NCI-H526 (cell line): ENCODE measurements around the gene SFMBT1.

Source experiments
- DNase-seq, 2 experiments: peaks; one replicate each; lab custom pipeline; 2025; lab: John Stamatoyannopoulos, UW

Gene SFMBT1

DNA sequence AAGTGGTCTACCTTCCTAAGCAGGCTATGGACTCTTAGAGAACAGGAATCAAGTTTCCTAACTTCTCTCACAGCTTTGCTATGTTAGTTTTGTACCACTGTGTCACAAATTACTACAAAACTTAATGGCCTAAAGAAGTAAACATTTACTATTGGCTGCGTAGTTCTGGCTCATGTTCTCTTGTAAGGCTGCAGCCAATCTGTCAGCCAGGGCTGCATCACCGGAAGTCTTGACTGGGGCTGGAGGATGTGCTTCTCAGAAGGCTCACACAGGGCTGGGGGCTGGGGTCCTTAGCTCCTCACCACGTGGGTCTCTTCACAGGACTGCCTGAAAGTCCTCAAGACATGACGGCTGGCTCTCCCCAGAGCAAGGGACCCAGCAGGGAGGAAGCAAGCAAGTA, 164.0 kb downstream of the SFMBT1 start:
- DNase-seq = no peak

DNA sequence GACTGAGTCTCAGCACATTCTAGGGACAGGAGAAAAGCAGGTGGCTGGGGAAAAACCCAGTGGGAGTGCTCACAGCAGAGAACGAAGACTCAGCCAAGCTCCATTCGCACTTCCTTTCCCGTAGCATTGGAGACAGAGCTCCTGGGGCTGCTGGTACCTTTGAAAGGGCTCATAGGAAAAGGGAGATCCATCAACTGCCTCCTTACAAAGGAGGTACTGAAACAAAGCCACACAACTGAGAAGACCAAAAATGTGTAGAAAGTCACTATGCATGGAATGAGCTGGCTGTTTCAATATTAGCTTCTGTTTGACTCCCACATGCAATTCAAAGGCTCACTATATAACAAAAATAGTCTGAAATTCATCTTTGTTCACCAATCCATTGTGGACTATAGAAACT, 165.4 kb downstream of the SFMBT1 start:
- no peak for DNase-seq

DNA sequence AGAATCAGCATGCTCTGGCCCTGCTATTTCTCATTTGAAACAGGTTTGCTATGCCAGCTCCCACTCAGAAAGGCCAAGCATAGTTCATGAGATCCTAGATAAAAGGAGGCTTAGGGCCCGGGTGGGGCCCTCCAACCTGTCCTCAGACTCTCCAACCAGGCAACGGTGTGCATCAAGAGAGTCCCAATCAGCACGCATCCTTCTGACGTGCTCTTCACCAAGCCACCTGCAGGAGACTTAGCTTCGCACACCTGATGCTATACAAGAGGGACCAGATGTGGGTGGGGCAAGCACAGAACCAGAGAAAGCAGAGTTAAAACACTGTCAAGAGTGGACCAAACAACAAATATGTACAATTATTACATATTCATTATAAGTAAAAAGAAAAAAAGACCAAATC, 165.8 kb downstream of the SFMBT1 start:
- no peak for DNase-seq

DNA sequence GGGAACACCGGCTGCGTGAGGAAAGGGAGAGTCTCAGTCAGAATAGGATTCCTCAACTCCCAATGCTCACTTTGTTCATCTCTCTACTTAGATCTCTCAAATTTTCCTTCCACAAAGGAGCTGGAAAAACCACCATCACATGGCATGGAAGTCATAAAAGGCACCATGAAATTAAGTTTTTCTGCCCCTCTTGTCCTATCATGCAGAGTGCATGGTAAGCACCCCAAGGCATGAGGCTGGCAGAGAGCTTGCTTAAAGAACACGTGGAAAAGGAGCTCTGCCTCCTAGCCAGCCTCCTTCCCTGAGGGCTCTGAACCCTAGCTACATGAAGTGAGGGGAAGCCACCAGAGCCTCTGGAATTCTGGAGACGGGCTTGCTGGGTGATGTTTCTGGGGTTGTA, 166.3 kb downstream of the SFMBT1 start:
- no peak for DNase-seq

DNA sequence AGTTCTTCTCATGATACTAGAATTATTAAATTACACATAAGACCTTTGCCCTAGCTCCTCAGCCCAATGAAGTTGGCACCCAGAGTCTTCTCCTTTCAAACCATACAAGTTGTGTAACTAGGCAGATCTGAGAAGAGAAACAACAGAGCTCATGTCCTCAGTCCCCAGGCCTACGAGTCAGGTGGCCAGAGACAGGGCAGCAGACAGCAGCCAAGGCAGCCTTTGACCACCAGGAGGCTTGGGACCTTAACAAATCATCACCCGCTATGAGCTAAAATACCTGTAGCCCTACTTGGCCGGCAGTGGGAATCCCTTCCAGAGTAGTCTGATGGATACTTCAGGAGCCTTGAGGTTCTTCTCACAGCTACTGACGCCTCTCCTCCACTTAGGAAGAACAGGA, 166.8 kb downstream of the SFMBT1 start:
- DNase-seq = no peak

DNA sequence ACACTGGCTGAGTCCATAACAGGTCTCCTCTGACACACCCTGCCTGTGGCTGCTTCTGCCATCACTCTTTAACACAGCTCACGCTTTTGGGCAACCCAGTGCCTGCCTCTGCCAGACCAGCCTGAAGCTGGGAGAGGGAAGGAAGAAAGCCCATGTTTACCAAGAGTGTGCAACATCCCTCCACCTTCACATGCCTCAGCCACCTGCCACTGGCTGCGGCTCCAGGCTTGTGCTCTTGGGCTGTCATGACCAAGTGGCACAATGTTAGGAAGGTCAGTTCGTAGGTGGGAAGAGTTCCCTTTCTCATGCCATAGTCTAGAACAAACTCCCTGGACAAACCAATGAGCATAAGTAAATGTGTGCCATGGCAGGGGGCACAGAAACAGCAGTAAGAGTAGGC, 168.8 kb downstream of the SFMBT1 start:
- DNase-seq = no peak

DNA sequence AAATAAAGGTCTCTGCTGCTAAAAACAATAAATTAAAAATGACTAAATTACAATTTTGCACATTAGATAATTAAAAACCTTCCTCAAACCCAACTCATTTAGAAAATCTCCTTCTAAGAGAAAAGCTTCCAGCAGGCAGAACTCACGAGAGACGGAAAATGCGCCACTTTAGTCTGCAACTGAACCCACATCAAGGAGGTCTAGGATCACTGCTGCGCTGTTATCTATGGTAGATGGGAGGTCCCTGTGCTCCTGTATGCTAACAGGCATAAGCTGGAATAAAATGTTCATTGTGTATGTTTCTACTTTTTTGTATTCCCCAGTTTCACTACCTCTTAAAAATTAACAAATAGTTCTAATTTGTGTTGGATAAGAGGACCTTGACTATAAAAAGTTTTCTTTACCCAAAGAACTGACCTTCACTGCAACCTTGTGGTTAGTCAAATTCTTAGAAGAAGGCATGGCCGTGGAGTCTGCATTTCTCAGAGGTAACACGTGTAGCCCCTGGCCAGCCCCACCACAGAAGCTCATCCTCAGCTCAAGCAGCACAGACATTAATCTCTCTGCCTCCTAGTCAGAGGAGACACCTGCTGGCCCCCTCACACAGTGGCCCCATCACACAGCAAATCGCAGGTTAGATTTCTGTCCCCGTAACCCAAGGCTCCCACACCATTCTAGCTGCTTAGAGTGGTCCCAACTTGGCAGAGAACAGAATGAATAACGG, 170.8 kb downstream of the SFMBT1 start:
- no peak for DNase-seq

DNA sequence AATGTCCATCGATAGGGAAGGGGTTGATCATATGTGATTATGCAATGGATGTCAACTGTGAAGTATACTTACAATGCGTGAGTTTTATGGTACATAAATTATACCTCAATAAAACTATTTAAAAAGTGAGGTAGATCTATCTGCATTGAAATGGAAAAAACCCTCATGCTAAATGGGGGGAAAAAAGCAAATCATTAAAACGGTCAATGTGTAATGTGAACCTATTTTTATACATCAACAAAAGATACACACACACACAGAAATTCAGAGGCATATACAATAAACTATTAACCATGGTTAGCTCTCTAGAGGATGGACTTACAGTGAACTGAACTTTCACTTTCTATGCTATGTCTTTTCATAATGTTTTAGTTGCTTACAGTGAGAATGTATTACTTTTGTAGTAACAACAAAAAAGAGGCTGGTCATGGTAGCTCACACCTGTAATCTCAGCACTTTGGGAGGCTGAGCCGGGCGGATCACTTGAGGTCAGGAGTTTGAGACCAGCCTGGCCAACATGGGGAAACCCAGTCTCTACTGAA, 171.6 kb downstream of the SFMBT1 start:
- DNase-seq = no peak

DNA sequence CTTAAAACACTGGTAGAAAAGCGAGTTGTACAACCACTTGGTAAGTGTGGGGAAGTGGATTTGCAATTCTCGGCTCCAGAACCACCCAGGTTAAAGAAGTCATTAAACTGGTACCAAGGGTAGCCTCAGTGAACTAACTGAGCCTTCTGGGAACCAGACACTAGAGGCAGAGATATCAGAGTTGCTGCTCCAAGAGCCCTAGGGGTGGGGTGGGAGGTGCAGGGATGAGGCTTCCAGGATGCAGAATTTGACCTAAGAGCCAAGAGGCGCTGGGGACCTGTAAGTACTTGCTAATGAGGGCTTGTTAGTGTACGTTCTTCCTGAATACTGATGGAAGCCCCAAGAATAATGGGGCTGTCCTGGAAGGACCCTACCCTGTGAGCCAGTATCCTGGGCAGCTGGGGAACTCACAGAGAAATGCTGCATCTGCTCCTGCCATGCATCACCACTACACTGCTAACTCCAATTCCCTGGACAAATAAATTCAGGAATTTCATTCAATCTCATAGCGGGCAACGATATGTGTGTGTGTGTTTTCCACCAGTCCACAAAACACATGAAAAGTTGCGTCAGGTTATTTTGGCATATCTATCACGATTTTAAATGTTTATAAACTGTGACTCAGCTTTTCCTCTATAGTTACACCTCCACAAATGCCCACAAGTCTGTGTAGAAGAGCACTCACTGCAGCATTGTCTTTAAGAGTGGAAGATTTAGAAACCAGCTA, 172.3 kb downstream of the SFMBT1 start:
- DNase-seq = no peak

DNA sequence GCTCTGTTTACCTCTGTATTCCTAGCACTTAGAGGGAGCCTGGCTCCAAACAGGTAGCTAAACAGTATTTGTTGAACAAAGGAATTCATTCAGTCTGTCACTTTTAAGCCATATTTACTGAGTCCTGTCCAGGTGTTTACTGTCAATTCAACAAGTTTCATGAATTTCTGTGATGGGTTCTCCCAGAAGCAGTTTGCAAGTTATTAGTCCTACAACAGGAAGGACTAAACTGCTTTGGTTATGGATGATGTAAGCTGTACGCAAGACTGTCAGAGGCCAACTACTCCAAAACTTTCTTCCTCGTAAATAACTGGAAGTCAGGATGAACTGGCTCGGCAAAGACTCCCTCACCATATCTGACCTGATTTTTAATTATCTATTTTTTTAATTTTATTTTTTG, 173.6 kb downstream of the SFMBT1 start:
- DNase-seq = no peak

DNA sequence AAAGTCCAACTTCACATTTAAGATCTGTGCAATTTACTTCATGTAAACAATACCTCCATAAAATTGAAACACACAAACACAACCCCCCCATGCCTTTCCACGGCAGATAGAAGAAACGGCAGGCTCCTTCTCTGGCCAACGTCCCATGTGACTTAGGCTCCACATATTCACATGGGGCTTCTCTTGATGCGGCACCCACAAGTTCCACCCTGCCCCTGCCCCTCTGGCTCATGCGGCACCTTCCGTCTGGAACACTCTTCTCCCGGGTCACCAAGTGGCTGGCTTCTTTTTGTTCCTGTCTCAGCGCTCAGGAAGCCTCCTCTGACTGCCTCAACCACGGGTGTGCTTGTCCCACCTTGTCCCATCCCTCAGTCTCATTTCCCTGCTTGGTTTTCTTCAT, 174.1 kb downstream of the SFMBT1 start:
- DNase-seq = no peak

DNA sequence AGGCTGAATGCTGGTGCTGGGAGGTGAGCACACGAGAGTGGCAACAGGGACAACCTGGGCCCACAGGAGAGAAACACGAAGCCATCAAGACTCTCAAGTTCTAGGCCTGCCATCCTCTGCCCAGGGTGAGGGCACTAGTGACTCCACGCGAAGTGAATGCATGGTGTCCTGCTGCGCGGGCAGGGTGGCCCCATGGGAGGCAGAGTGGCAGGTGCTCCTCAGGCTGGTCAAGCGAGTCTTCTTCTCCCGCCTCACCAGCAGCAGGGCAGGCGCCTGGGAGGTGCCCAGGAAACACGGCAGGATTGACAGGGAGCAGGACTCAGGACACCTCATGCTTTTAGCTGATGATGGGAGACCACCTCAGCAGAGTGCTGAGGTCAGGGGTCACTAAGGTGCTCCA, 175.4 kb downstream of the SFMBT1 start:
- no peak for DNase-seq

DNA sequence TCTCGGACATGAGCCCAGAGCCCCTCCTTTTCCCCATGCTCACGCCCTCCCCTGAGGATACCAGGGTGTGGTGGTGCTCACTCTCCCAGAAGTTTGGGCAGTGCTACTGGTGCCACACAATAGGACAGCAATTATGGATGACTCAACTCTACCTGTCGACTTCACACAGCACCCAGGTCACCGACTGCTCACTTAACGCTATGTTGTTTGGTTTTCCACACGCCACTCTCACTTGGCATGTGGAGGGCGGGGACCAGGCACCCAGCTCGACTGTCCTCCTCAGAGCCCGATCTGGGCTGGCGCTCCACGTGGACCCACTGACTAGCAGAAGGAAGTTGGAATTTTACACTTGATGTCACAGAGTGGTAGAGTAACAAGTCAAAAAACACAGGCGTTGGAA, 179.4 kb downstream of the SFMBT1 start:
- no peak for DNase-seq

DNA sequence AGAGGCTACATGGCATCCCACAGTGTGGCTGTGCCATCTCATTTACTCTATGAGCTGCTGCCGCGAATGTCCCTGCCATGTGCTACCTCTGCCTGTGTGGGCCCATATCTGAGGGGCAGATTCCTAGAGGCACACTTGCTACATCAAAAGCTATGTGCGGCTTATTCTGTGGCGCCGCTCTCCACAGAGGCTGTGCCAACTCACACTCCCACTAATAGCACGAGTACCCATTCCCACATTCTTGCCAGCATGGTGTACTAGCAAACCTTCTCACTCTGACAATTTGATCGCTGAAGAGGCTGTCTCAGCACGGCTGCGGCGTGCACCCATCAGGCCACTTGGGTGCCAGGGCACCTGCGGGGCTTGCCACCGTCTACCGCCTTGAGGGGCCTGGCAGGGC, 179.9 kb downstream of the SFMBT1 start:
- DNase-seq = no peak

DNA sequence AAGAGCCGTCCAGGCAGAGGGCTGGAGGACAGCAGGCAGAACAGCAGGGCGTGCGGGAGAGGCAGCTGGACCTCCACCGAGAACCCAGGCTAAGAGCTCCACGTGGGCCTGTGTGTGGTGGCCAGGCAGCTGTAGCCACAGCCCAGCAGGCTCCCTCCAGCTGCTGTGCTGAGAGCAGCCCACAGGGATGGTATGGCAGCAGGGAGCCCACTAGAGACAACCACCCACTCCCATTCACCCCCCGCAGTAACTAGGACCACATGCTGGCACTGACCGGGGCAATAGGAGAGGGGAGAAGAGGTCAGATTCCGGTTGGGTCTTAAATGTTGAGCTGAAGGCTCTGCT, 185.5 kb downstream of the SFMBT1 start:
- no peak for DNase-seq

DNA sequence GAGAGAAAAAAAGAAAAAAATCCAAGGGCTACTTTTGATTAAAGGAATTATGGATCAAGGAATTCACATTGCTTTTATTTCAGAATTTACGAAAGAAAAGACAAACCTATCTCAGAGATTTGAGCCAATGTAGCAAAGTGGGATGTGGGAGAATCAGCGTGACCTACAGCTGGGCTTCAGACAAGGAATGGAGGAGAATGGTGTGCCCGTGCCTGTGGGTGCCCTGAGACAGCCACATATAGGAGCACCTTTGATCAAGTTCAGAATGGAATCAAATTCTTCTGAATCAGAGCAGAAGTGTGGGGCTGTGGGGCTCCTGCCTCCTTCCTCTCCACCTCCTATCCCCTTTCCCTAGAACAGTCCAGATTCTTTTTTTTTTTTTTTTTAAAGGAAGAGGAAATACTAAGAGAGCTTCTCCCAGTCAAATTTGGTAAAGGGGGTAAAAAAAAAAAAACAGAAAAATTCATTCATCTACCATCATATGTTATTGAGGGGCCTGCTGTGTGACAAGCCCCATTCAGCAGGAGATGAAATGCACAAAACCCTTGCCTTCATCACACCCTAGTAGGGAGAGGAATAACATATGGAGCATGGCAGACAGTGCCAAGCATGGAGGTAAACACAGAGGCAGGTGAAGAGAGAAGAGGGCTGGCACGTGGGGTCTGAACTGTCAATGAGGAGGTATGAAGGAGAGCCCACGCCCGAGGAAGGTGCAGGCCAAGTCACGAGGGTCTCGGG, 186.0 kb downstream of the SFMBT1 start:
- DNase-seq = no peak

DNA sequence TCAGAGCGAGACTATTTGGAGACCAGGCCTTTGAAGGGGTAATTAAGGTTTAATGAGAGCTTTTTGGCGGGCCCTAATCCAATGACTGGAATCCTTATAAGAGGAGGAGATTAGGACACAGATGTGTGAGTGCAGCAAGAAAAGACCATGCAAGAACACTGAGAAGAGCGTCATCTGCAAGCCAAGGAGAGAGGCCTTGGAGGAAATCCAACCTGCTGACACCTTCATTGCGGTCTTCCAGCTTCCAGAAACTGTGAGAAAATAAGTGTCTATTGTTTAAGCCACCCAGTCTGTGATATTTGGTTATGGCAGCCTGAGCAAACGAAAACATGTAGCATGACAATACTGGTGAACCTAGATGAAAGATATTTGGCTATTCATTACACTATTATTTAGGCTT, 188.0 kb downstream of the SFMBT1 start:
- DNase-seq = no peak

DNA sequence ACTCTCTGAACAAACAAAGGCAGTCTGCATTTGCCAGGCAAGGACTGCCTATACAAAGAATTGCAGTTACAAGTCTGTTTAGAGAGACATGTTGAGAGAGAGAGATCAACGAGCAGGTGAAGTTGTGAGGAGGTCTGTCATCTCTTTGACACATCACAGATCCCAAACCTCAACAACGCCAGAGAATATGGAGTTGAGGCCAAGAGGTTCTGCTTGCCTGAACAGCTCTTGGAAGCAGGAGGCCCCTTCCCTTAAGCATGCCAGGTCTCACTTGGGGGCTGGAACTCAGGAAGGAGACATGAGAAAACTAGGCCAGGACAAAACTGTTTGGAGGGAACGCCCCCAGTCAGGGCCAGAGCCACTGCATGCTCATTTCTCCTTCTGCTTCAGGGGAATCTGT, 188.7 kb downstream of the SFMBT1 start:
- DNase-seq = no peak

DNA sequence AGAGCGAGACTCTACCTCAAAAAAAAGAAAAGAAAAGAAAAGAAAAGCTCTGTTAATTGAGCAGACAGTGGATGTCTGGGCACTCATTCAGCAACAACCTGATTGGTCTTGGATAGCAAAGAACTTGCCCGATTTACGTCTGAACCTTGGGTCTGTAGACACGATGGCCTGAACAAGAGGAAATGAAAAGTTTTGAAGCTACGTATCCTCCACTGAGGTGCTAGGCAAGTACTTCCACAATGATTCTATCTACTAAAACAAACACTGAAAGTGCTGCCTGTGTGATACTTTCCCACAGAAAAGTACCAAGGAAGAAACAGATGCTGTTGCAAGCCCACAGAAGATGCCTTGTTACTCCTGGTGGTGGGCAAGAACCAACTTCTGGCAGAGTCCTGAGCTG, 189.2 kb downstream of the SFMBT1 start:
- no peak for DNase-seq

DNA sequence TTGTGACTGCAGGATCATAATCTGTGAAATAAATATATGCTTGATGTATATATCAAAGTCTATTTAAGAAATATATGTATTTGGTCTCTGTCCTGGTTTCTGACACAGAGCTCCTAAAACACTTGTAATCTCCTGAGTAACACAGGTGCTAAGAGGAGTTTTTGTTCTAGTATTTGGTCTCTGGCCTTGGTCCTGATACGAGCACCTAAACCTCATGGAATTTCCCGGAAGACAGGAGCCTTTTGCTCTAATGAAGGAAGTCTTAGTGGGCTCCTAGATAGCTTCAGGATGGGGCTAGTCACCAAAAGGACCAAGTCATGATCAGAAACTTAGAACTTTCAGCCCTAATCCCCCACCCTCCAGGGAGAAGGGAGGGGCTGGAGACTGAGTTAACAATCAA, 191.9 kb downstream of the SFMBT1 start:
- DNase-seq = no peak
